ENCODE measurements around the gene STARD5. TPM values are rescaled to one million over a fixed set of nuclear protein-coding genes. Genes with fewer than 3 reads are reported as not detected.

Gene STARD5
- total and polyA plus RNA-seq, 2 of the 8 experiments (the other 6 are each of a cell fraction or from before 2014, with no cell fraction given) = 5.5 to 10.4 TPM

DNA sequence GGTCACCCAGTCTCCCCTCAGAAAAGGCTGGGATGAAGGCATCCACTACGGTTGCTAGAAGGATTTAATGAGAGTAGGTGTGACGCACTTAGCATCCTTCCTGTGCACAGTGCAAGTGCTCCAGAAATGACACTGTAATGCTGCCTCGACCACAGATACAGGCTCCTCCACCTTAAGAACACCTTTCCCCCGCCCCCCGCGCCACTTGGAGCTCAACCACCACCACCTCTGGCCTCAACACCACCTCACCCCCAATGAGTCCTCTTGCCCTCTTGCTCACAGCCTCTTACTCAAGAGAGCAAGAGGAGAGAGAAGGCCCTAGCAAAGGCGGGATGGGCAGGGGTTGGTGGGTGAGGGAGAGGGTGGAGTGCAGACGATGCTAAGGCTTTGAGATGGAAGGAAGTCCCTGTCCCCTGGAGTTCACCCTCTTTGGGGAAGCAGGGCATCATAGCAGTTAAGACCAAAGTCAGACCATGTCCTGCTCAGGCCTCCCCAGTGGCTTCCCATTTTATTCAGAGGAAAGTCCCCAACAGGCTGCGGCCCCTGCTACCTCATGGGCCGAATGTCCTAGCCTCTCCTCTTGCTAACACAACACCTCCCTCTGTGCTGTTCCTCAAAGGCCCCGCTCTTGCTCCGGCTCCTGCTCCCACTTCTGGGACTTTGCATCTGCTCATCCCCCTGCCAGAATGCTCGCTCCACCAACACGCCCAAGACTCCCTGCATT, 8.3 kb downstream of the STARD5 start:
- TF ChIP-seq RNF2 (IDR thresholded peaks at IDR 0.05; ENCODE audit: borderline replicate concordance, low read depth, low read length, missing control alignments, poor library complexity, severe bottlenecking) (no peak), TAF7 (optimal IDR thresholded peaks at IDR 0.05; ENCODE audit: borderline replicate concordance, low read depth, low read length) (no peak), POLR2A (IDR thresholded peaks at IDR 0.05; ENCODE audit: control extremely low read depth in 1 of 2, low read depth in 2 of 2, low read length in 2 of 2) (no peak), HDAC6 (IDR thresholded peaks at IDR 0.05; ENCODE audit: low read depth, low read length) (no peak), JUND (IDR thresholded peaks at IDR 0.05; ENCODE audit: low read length) (no peak), SP2 (IDR thresholded peaks at IDR 0.05; ENCODE audit: low read length) (no peak), CEBPB (IDR thresholded peaks at IDR 0.05; ENCODE audit: low read depth, low read length) (no peak), EZH2 (IDR thresholded peaks at IDR 0.05; ENCODE audit: low read depth, low read length, severe bottlenecking) (no peak), SIN3A (conservative IDR thresholded peaks at IDR 0.05 in 1 of 2, IDR thresholded peaks at IDR 0.05 in 1 of 2; ENCODE audit: low read depth in 1 of 2, low read length in 2 of 2) (no peak)
- TF ChIP-seq, protein P1, sequence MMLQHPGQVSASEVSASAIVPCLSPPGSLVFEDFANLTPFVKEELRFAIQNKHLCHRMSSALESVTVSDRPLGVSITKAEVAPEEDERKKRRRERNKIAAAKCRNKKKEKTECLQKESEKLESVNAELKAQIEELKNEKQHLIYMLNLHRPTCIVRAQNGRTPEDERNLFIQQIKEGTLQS (IDR thresholded peaks at IDR 0.05; ENCODE audit: insufficient read depth, low read depth, low read length) = no peak
- no peak overlapping the region for H2BK5ac ChIP-seq (ENCODE audit: low read depth, low read length)
- H2BK20ac ChIP-seq (ENCODE audit: low read length) = no peak overlapping the region
- H3K27me3 ChIP-seq (replicated peaks in 1 of 4; ENCODE audit: control insufficient read depth in 3 of 4, extremely low read depth in 1 of 4, insufficient read depth in 3 of 4, low read length in 3 of 4) = no peaks in the 10 kb centered on the region
- peaks cover 3 to 21% (median 10%) of the 10 kb centered on the region in 4 experiments; a peak in 6 of 8 replicates for H3K36me3 ChIP-seq (ENCODE audit: control insufficient read depth in 2 of 4, insufficient read depth in 4 of 4, low read length in 3 of 4)
- H3K4me1 ChIP-seq (replicated peaks in 1 of 4; ENCODE audit: control insufficient read depth in 3 of 4, insufficient read depth in 4 of 4, low read length in 3 of 4) = no peaks in the 10 kb centered on the region
- ChIA-PET CTCF (ENCODE audit: partially characterized antibody) (interaction anchor here (0.7 to 1.2 kb wide), 2 partner anchors 43 to 86 kb away, joined by 3 read pairs; no protein-coding TSS in a partner anchor), POLR2A (ENCODE audit: partially characterized antibody) (no interaction called here)
- peak overlapping the region in 1 of 4 experiments; percentile 7; a peak in 1 of 7 replicates for H3K9ac ChIP-seq (replicated peaks in 1 of 4; ENCODE audit: extremely low read depth in 1 of 4, low read depth in 3 of 4, low read length in 3 of 4)
- no peak overlapping the region for H3K27ac ChIP-seq (ENCODE audit: low read depth, low read length)
- no peak overlapping the region for H2AK5ac ChIP-seq (ENCODE audit: low read depth, low read length)
- no peak overlapping the region for H3K56ac ChIP-seq (replicated peaks; ENCODE audit: insufficient read length, low read depth, low read length)
- H2BK12ac ChIP-seq (ENCODE audit: low read depth, low read length) = no peak overlapping the region
- no peak for DNase-seq (ENCODE audit: low read depth in 1 of 2, low spot score in 2 of 2)
- H4K5ac ChIP-seq (ENCODE audit: insufficient read length, low read depth, low read length) = no peak overlapping the region
- no peak overlapping the region for H3K18ac ChIP-seq (ENCODE audit: extremely low read depth, low read length)
- H4K8ac ChIP-seq (ENCODE audit: extremely low read depth, insufficient read depth, low read length) = no peak overlapping the region
- 84% methylated on average over 14 of the region's 14 CpGs; no CpG with 5 or more reads in 1 of the 2 experiments for WGBS, 2 experiments (ENCODE audit: extremely low coverage in 1 of 2, insufficient coverage in 1 of 2, insufficient read length in 1 of 2, insufficient replicate concordance in 2 of 2, low coverage in 1 of 2, low lambda C conversion rate in 2 of 2, missing lambda C conversion rate in 1 of 2)
- FAIRE-seq = no peak
- H2AFZ ChIP-seq (ENCODE audit: low read length) = no peak overlapping the region
- no peak overlapping the region for H3K4me2 ChIP-seq (ENCODE audit: insufficient read depth in 1 of 2, low read depth in 2 of 2, low read length in 2 of 2)
- H2BK15ac ChIP-seq (ENCODE audit: low read length) = no peak overlapping the region
- no peak overlapping the region for H3K14ac ChIP-seq (ENCODE audit: insufficient read length)
- no peak overlapping the region for H3K4me3 ChIP-seq (ENCODE audit: extremely low read depth in 1 of 4, insufficient read depth in 2 of 4, low read depth in 3 of 4, low read length in 4 of 4)
- no peaks in the 10 kb centered on the region for H3K79me2 ChIP-seq (ENCODE audit: control insufficient read depth in 1 of 2, insufficient read depth in 2 of 2, low read length in 2 of 2)
- no peak overlapping the region for H4K91ac ChIP-seq (replicated peaks; ENCODE audit: insufficient read length, low read length)
- H3K79me1 ChIP-seq (ENCODE audit: low read depth, low read length) = no peaks in the 10 kb centered on the region
- no peak overlapping the region for H3K4ac ChIP-seq (replicated peaks; ENCODE audit: insufficient read length, low read depth, low read length)
- H3K9me3 ChIP-seq (ENCODE audit: insufficient read depth in 2 of 2, low read depth in 1 of 2, low read length in 1 of 2) = no peaks in the 10 kb centered on the region
- peaks cover 0 to 3% of the 10 kb centered on the region in 2 experiments for H4K20me1 ChIP-seq (replicated peaks in 1 of 2; ENCODE audit: control insufficient read depth in 1 of 2, insufficient read depth in 2 of 2, low read length in 2 of 2)
- no peak overlapping the region for H3K23ac ChIP-seq (ENCODE audit: insufficient read length)
- H3K23me2 ChIP-seq (ENCODE audit: low read depth, low read length) = no peaks in the 10 kb centered on the region
- H2BK120ac ChIP-seq (replicated peaks; ENCODE audit: low read depth, low read length) = no peak overlapping the region

Data from H1 (cell line).